NCI-H2029 treated with DMSO at 0.1 percent for 48 hours (cell line): Measurements from ENCODE around the gene CCR8.
"Not testable (repeated sequence)": the region's sequence is repeated elsewhere in the genome, so short reads cannot be mapped to it uniquely, and the experiment has no call there.

Experiments
- DNase-seq: peaks from one replicate; lab custom pipeline; 2025; lab: John Stamatoyannopoulos, UW

Gene CCR8

GRCh38 chr3:39315420-39315819 is 14.1 kb upstream of the CCR8 start:
- DNase-seq = no peak

GRCh38 chr3:39317571-39318169 is 11.8 kb upstream of the CCR8 start:
- no peak for DNase-seq

- DNase-seq = no peak
Observed at GRCh38 chr3:39318301-39318700, 11.2 kb upstream of the CCR8 start.

GRCh38 chr3:39319249-39319648 is 10.3 kb upstream of the CCR8 start:
- DNase-seq = no peak

- DNase-seq = not testable (repeated sequence)
Observed at GRCh38 chr3:39321574-39321983, 7.9 kb upstream of the CCR8 start.

- DNase-seq = not testable (repeated sequence)
Observed at GRCh38 chr3:39322209-39322715, 7.2 kb upstream of the CCR8 start.

- DNase-seq = no peak
Observed at GRCh38 chr3:39322936-39323335, 6.6 kb upstream of the CCR8 start.

- no peak for DNase-seq
Observed at GRCh38 chr3:39323494-39323893, 6.0 kb upstream of the CCR8 start.

- DNase-seq = no peak
Observed at GRCh38 chr3:39325236-39325635, 4.3 kb upstream of the CCR8 start.

- DNase-seq = no peak
Observed at GRCh38 chr3:39327053-39327745, 2.3 kb upstream of the CCR8 start.

- no peak for DNase-seq
Observed at GRCh38 chr3:39327746-39328349, 1.7 kb upstream of the CCR8 start.

GRCh38 chr3:39330824-39331223 is 1.3 kb downstream of the CCR8 start:
- no peak for DNase-seq

GRCh38 chr3:39332525-39332924 is 3.0 kb downstream of the CCR8 start:
- no peak for DNase-seq

GRCh38 chr3:39333607-39334006 is 4.1 kb downstream of the CCR8 start:
- no peak for DNase-seq

- DNase-seq = no peak
Observed at GRCh38 chr3:39334205-39334604, 4.7 kb downstream of the CCR8 start.

GRCh38 chr3:39338201-39338600 is 8.7 kb downstream of the CCR8 start:
- DNase-seq = no peak

- no peak for DNase-seq
Observed at GRCh38 chr3:39339086-39339485, 9.6 kb downstream of the CCR8 start.

GRCh38 chr3:39343076-39343717 is 13.7 kb downstream of the CCR8 start:
- DNase-seq = no peak

- DNase-seq = no peak
Observed at GRCh38 chr3:39343760-39344159, 14.3 kb downstream of the CCR8 start.

- no peak for DNase-seq
Observed at GRCh38 chr3:39344746-39345344, 15.3 kb downstream of the CCR8 start.

GRCh38 chr3:39346785-39347585 is 17.5 kb downstream of the CCR8 start:
- DNase-seq = no peak

- DNase-seq = no peak
Observed at GRCh38 chr3:39347586-39347876, 18.0 kb downstream of the CCR8 start.
